Activated naive CD4-positive, alpha-beta T cell treated with anti-CD3 and anti-CD28 coated beads, Interleukin-2, amount 10 ng/mL, durations not matched to agents 7 days and 5 days (primary cell): ENCODE measurements around the gene MAOA.
"Not testable (repeated sequence)": the region's sequence is repeated elsewhere in the genome, so short reads cannot be mapped to it uniquely, and the experiment has no call there.

Experiments used
- CTCF ChIA-PET: fragments of 350-600 bp; sonication (Branson Sonifier 250); formaldehyde crosslinking; loops from one replicate; lab custom pipeline; 2021; ENCODE audit warnings: antibody characterized with exemption; lab: Charles Lee
- DNase-seq: peaks from one replicate; pipeline ENCODE4 v3.0.0-alpha.2; 2020
- H3K27ac Mint-ChIP-seq: one replicate; pipeline ENCODE4 v1.8.0; 2021; ENCODE audit warnings: mild to moderate bottlenecking, moderate library complexity, mixed read lengths
- H3K27me3 Mint-ChIP-seq: one replicate; pipeline ENCODE4 v1.8.0; 2021; ENCODE audit warnings: mild to moderate bottlenecking, mixed read lengths
- H3K36me3 Mint-ChIP-seq: one replicate; pipeline ENCODE4 v1.8.0; 2021; ENCODE audit warnings: mixed read lengths
- H3K4me1 Mint-ChIP-seq: one replicate; pipeline ENCODE4 v1.8.0; 2021; ENCODE audit warnings: mixed read lengths
- H3K4me3 Mint-ChIP-seq: one replicate; pipeline ENCODE4 v1.8.0; 2021; ENCODE audit warnings: mild to moderate bottlenecking, moderate library complexity, mixed read lengths
- H3K9me3 Mint-ChIP-seq: one replicate; pipeline ENCODE4 v1.8.0; 2021; ENCODE audit warnings: mixed read lengths

The MAOA gene

DNA sequence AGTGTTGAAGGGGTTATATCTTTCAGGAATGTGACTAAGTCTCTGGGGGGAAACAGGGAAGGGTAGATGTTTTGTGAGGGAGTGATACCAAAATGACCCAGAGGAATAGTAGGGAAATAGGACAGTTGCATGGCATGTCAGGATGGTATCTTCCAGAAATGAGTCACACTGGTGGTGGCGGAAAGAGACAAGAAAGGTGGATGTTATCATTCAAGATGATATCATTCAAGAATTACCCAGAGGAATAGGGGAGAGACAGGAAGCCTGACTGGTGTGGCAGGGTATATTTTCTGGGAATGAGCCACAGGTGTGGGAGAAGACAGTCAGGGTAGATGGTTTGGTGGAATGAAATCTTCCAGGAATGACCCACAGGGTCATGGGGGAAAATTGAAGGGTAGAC lies 61.1 kb downstream of the MAOA start:
- Mint-ChIP-seq H3K4me3 (no peak overlapping the region), H3K36me3 (no peaks in the 10 kb centered on the region), H3K9me3 (no peaks in the 10 kb centered on the region), H3K27me3 (no peaks in the 10 kb centered on the region), H3K4me1 (no peaks in the 10 kb centered on the region), H3K27ac (no peak overlapping the region)
- no peak for DNase-seq
- CTCF ChIA-PET = no interaction called here

- Mint-ChIP-seq H3K4me1 (no peaks in the 10 kb centered on the region), H3K36me3 (no peaks in the 10 kb centered on the region), H3K27ac (no peak overlapping the region), H3K4me3 (no peak overlapping the region), H3K9me3 (no peaks in the 10 kb centered on the region), H3K27me3 (no peaks in the 10 kb centered on the region)
- DNase-seq = no peak
- CTCF ChIA-PET = no interaction called here
Observed at GRCh38 chrX:43718081-43718480, 62.0 kb downstream of the MAOA start.

- CTCF ChIA-PET = no interaction called here
- no peaks in the 10 kb centered on the region for H3K36me3 Mint-ChIP-seq
Observed at GRCh38 chrX:43718546-43718945, 62.4 kb downstream of the MAOA start.

DNA sequence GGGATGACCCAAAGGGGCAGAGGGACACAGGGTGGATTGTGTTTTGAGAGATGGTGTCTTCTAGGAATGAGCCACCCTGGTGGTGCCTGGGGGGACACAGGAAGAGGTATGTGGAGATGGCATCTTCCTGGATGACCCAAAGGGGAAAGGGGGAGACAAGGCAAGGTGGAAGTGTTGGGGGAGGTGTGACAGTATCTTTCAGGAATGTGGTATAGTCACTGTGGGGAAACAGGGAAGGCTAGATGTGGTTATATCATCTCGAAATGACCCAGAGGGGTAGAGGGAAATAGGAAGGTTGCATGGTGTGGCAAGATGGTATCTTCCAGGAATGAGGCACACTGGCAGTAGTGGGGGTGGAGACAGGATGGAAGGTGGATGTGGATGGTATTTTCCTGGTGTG lies 62.9 kb downstream of the MAOA start:
- Mint-ChIP-seq H3K27me3 (no peaks in the 10 kb centered on the region), H3K4me3 (no peak overlapping the region), H3K36me3 (no peaks in the 10 kb centered on the region), H3K9me3 (no peaks in the 10 kb centered on the region), H3K27ac (no peak overlapping the region), H3K4me1 (no peaks in the 10 kb centered on the region)
- CTCF ChIA-PET = no interaction called here
- DNase-seq = no peak

More at GRCh38 chrX:43718546-43718945, 62.4 kb downstream of the MAOA start:
- Mint-ChIP-seq H3K27me3 (no peaks in the 10 kb centered on the region), H3K9me3 (no peaks in the 10 kb centered on the region), H3K4me3 (no peak overlapping the region), H3K27ac (no peak overlapping the region), H3K4me1 (no peaks in the 10 kb centered on the region)
- DNase-seq = no peak

- DNase-seq = no peak
- Mint-ChIP-seq H3K27me3 (no peaks in the 10 kb centered on the region), H3K27ac (no peak overlapping the region), H3K4me3 (no peak overlapping the region), H3K36me3 (no peaks in the 10 kb centered on the region), H3K4me1 (no peaks in the 10 kb centered on the region), H3K9me3 (no peaks in the 10 kb centered on the region)
- CTCF ChIA-PET = no interaction called here
Observed at GRCh38 chrX:43720082-43720481, 64.0 kb downstream of the MAOA start.

DNA sequence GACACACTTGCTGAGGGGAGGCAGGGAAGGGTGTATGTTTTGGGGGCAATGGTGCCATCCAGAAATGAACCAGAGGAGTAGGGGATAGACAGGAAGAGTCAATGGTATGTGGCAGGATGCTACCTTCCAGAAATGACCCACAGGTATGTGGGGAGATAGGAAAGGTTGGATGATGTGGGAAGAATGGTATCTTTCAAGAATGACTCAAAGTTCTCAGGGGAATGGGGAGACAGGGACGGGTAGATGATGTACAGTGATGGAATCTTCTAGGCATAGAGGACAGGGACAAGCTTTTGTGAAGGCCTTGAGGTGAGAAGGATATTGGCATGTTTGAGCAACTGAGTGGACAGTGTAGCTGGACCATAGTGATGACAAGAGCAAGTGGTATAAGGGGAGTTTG lies 64.9 kb downstream of the MAOA start:
- Mint-ChIP-seq H3K27ac (no peak overlapping the region), H3K4me1 (no peaks in the 10 kb centered on the region), H3K27me3 (no peaks in the 10 kb centered on the region), H3K9me3 (no peaks in the 10 kb centered on the region), H3K36me3 (no peaks in the 10 kb centered on the region), H3K4me3 (no peak overlapping the region)
- CTCF ChIA-PET = no interaction called here
- DNase-seq = no peak

DNA sequence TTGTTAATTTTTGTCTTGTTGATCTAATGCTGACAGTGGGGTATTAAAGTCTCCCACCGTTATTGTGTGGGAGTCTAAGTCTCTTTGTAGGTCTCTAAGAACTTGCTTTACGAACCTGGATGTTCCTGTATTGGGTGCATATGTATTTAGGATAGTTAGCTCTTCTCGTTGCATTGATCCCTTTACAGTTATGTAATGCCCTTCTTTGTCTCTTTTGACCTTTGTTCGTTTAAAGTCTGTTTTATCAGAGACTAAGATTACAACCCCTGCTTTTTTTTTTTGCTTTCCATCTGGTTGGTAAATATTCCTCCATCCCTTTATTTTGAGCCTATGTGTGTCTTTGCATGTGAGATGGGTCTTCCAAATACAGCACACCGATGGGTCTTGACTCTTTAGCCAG lies 69.1 kb downstream of the MAOA start:
- H3K4me1 Mint-ChIP-seq, H3K27ac Mint-ChIP-seq, H3K27me3 Mint-ChIP-seq, H3K4me3 Mint-ChIP-seq, DNase-seq, H3K9me3 Mint-ChIP-seq, H3K36me3 Mint-ChIP-seq: not testable (repeated sequence)
- CTCF ChIA-PET = interaction anchor here (0.7 kb wide), 1 partner anchor 130 kb away, joined by 3 read pairs; no protein-coding TSS in a partner anchor

DNA sequence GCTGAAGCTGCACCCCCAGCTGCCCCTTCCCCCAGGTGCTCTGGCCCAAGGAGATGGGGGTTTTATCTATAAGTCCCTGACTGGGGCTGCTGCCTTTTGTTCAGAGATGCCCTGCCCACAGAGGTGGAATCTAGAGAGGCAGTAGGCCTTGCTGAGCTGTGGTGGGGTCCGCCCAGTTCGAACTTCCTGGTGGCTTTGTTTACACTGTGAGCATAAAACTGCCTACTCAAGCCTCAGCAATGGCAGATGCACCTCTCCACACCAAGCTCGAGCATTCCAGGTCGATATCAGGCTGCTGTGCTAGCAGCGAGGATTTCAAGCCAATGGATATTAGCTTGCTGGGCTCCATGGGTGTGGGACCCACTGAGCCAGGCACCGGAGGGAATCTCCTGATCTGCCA lies 71.2 kb downstream of the MAOA start:
- H3K27ac Mint-ChIP-seq, H3K4me3 Mint-ChIP-seq, H3K9me3 Mint-ChIP-seq, H3K36me3 Mint-ChIP-seq, H3K27me3 Mint-ChIP-seq, CTCF ChIA-PET, H3K4me1 Mint-ChIP-seq, DNase-seq: not testable (repeated sequence)

DNA sequence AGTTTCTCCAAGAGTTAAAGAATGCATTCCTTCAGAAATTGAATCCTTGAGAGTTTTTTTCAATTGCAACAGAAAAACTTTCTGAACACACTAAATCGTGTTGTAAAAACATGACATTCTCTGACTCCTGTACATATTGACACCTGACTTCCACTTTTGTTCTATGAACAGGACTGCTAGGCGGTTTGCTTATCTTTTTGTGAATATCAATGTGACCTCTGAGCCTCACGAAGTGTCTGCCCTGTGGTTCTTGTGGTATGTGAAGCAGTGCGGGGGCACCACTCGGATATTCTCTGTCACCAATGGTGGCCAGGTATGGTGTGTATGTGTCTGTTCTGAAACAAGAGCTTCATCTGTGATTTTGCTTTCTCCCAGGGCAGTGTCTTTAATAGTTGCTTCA lies 71.9 kb downstream of the MAOA start:
- H3K27ac Mint-ChIP-seq = no peak overlapping the region
- H3K27me3 Mint-ChIP-seq = no peaks in the 10 kb centered on the region
- DNase-seq = no peak
- H3K4me3 Mint-ChIP-seq = no peak overlapping the region
- no peaks in the 10 kb centered on the region for H3K36me3 Mint-ChIP-seq
- H3K9me3 Mint-ChIP-seq = no peaks in the 10 kb centered on the region
- CTCF ChIA-PET = no interaction called here
- H3K4me1 Mint-ChIP-seq = no peaks in the 10 kb centered on the region

- CTCF ChIA-PET = no interaction called here
- H3K9me3 Mint-ChIP-seq = no peaks in the 10 kb centered on the region
- DNase-seq = no peak
- no peak overlapping the region for H3K4me3 Mint-ChIP-seq
- no peaks in the 10 kb centered on the region for H3K27me3 Mint-ChIP-seq
- no peaks in the 10 kb centered on the region for H3K36me3 Mint-ChIP-seq
- H3K4me1 Mint-ChIP-seq = no peaks in the 10 kb centered on the region
- H3K27ac Mint-ChIP-seq = no peak overlapping the region
Observed at GRCh38 chrX:43728966-43729365, 72.9 kb downstream of the MAOA start.

- Mint-ChIP-seq H3K36me3 (no peaks in the 10 kb centered on the region), H3K27me3 (no peaks in the 10 kb centered on the region), H3K4me1 (no peaks in the 10 kb centered on the region), H3K4me3 (no peak overlapping the region), H3K9me3 (no peaks in the 10 kb centered on the region), H3K27ac (no peak overlapping the region)
- DNase-seq = no peak
- CTCF ChIA-PET = no interaction called here
Observed at GRCh38 chrX:43731086-43731485, 75.0 kb downstream of the MAOA start.

DNA sequence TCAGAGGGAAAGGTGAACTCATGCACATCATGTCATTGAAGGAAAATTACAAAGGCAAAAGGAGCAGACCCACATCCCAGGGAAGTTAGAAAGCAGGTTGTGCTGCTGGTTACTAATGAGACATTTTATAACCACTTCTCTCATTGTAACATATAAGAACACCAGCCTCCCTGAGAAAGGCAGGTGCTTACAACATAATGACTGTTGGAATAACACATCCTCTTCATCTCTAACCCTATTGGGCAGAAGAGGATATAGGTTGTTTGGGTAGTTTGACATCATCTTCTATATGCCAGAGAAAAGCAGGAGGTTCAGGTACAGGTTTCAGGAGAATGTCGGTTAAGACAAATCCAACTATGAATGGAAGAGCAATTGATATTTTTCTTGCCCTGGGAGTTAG lies 77.6 kb downstream of the MAOA start:
- DNase-seq = no peak
- H3K4me1 Mint-ChIP-seq = no peaks in the 10 kb centered on the region
- CTCF ChIA-PET = no interaction called here
- H3K9me3 Mint-ChIP-seq = no peaks in the 10 kb centered on the region
- H3K27me3 Mint-ChIP-seq = no peaks in the 10 kb centered on the region
- H3K27ac Mint-ChIP-seq = no peak overlapping the region
- no peak overlapping the region for H3K4me3 Mint-ChIP-seq
- H3K36me3 Mint-ChIP-seq = no peaks in the 10 kb centered on the region

GRCh38 chrX:43734444-43734843 lies 78.3 kb downstream of the MAOA start:
- no peaks in the 10 kb centered on the region for H3K36me3 Mint-ChIP-seq
- H3K27me3 Mint-ChIP-seq = no peaks in the 10 kb centered on the region
- no peak for DNase-seq
- no peaks in the 10 kb centered on the region for H3K4me1 Mint-ChIP-seq
- H3K9me3 Mint-ChIP-seq = no peaks in the 10 kb centered on the region
- no peak overlapping the region for H3K27ac Mint-ChIP-seq
- no peak overlapping the region for H3K4me3 Mint-ChIP-seq
- CTCF ChIA-PET = interaction anchor here (1.3 kb wide), 1 partner anchor 16 kb away, joined by 4 read pairs; no protein-coding TSS in a partner anchor

GRCh38 chrX:43735534-43735933 lies 79.4 kb downstream of the MAOA start:
- no peak overlapping the region for H3K4me3 Mint-ChIP-seq
- no peaks in the 10 kb centered on the region for H3K36me3 Mint-ChIP-seq
- H3K9me3 Mint-ChIP-seq = no peaks in the 10 kb centered on the region
- CTCF ChIA-PET = interaction anchor here (1.3 kb wide), 1 partner anchor 15 kb away, joined by 4 read pairs; no protein-coding TSS in a partner anchor
- no peak overlapping the region for H3K27ac Mint-ChIP-seq
- H3K27me3 Mint-ChIP-seq = no peaks in the 10 kb centered on the region
- no peaks in the 10 kb centered on the region for H3K4me1 Mint-ChIP-seq
- DNase-seq = no peak

DNA sequence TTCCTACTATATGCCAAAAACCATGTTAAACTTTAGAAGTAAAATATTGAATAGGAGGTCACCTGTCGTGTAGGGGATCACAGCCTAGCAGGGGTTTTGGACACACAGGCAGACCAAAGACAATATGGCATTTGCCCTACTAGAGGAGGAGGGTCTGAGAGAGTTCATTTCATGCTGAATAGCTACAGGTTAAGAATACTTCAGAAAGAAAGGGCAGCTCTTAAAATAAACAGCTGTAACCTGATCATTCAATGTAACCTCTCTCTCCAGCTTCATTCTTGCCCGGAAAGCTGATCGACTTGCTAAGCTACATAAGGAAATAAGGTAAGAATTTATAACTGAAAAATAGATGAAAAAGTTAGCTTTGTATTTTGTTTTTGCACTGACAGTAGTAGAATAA lies 79.9 kb downstream of the MAOA start:
- no peaks in the 10 kb centered on the region for H3K27me3 Mint-ChIP-seq

More for the DNA sequence above, 79.9 kb downstream of the MAOA start:
- Mint-ChIP-seq H3K4me1 (no peaks in the 10 kb centered on the region), H3K27ac (no peak overlapping the region), H3K4me3 (no peak overlapping the region), H3K9me3 (no peaks in the 10 kb centered on the region), H3K36me3 (no peaks in the 10 kb centered on the region)
- no peak for DNase-seq
- CTCF ChIA-PET = no interaction called here
